Skeletal muscle tissue (tissue), 4 donors: Measurements from ENCODE around the gene TRABD2B. TPM values are rescaled to one million over a fixed set of nuclear protein-coding genes. Genes with fewer than 3 reads are reported as not detected.

Source experiments
- H3K27ac ChIP-seq: one replicate; pipeline ENCODE4 v1.7.0; 2013; ENCODE audit warnings: mild to moderate bottlenecking, low read depth, low read length, inconsistent platforms
- H3K27me3 ChIP-seq, 3 donors: one replicate each; pipeline ENCODE4 v1.7.0; 2013; ENCODE audit warnings: low read length in 3 of 3; ENCODE audit not compliant: control insufficient read depth in 3 of 3, insufficient read depth in 3 of 3
- H3K36me3 ChIP-seq, 3 donors: one replicate each; pipeline ENCODE4 v1.7.0; 2013; ENCODE audit warnings: low read length in 3 of 3; ENCODE audit not compliant: control insufficient read depth in 3 of 3, insufficient read depth in 3 of 3
- H3K4me1 ChIP-seq, 3 donors: one replicate each; pipeline ENCODE4 v1.7.0; 2013; ENCODE audit warnings: low read length in 3 of 3, mild to moderate bottlenecking in 3 of 3; ENCODE audit not compliant: control insufficient read depth in 3 of 3, insufficient read depth in 3 of 3
- H3K4me3 ChIP-seq, 3 donors: one replicate each; pipeline ENCODE4 v1.7.0; 2013; ENCODE audit warnings: low read length in 3 of 3
- H3K9ac ChIP-seq, 3 donors: one replicate each; pipeline ENCODE4 v1.7.0; 2013; ENCODE audit warnings: low read length in 3 of 3, mild to moderate bottlenecking in 3 of 3, moderate library complexity in 2 of 3, low read depth in 1 of 3
- H3K9me3 ChIP-seq, 3 donors: one replicate each; pipeline ENCODE4 v1.7.0; 2013; ENCODE audit warnings: low read length in 3 of 3; ENCODE audit not compliant: control insufficient read depth in 3 of 3
- total RNA-seq: library from RNA; depleted of rRNA; stranded (reverse); fragments of >200 nt; gene quantifications from one replicate; pipeline ENCODE4 v1.2.3, GENCODE V29; 2014
- donor health status: Osteomylitis.

TRABD2B gene
- total RNA-seq, 1 donor from 2014 or later, result 0.52 TPM

- H3K27ac ChIP-seq, result no peak overlapping the region
- peaks cover 84 to 86% (median 85%) of the 10 kb centered on the region in 3 donors for H3K27me3 ChIP-seq
- H3K9me3 ChIP-seq, result no peaks in the 10 kb centered on the region
- H3K4me1 ChIP-seq, result peaks cover 17 to 23% (median 20%) of the 10 kb centered on the region in 3 donors
- no peaks in the 10 kb centered on the region for H3K36me3 ChIP-seq
- no peak overlapping the region for H3K9ac ChIP-seq
- no peak overlapping the region for H3K4me3 ChIP-seq
Measured at GRCh38 chr1:47711184-47711847, 285.9 kb downstream of the TRABD2B start.

Other genes starting within 250 kb of the TRABD2B start
- not detected for gene SLC5A9, start 225.3 kb upstream of the TRABD2B start, total RNA-seq